Stomach (tissue), 9 donors: ENCODE results near the gene DZIP1L. TPM values are rescaled to one million over a fixed set of nuclear protein-coding genes. Genes with fewer than 3 reads are reported as not detected.
"Not testable (repeated sequence)": the region's sequence is repeated elsewhere in the genome, so short reads cannot be mapped to it uniquely, and the experiment has no call there.

Experiments
- DNase-seq, 2 donors: peaks; one replicate each; pipeline versions ENCODE4 v3.0.0 to v3.0.0-alpha.2; 2013 to 2019
- H3K27ac ChIP-seq, 5 donors: fragments of 200-600 bp in 4 of 5; sonication (generic) in 4 of 5; one replicate each; pipeline ENCODE4 v1.5.1; 2013 to 2019; ENCODE audit warnings: mild to moderate bottlenecking in 1 of 5, moderate library complexity in 1 of 5
- H3K27me3 ChIP-seq, 3 donors: fragments of 200-600 bp; sonication (generic); one replicate each; pipeline ENCODE4 v1.5.1; 2017 to 2019; ENCODE audit warnings: mixed run types in 1 of 3
- H3K36me3 ChIP-seq, 4 donors: fragments of 200-600 bp; sonication (generic); 1 replicate in 3 of 4; 2 replicates in 1 of 4; pipeline ENCODE4 v1.5.1; 2016 to 2019
- H3K4me1 ChIP-seq, 4 donors: fragments of 200-600 bp; sonication (generic); one replicate each; pipeline ENCODE4 v1.5.1; 2016 to 2019
- H3K4me3 ChIP-seq, 4 donors: fragments of 200-600 bp; sonication (generic) in 3 of 4; one replicate each; pipeline ENCODE4 v1.5.1; 2016 to 2019; ENCODE audit warnings: mild to moderate bottlenecking in 1 of 4
- H3K9me3 ChIP-seq, 4 donors: fragments of 200-600 bp; sonication (generic); one replicate each; pipeline ENCODE4 v1.5.1; 2016 to 2019
- CTCF ChIP-seq, 7 experiments: fragments of 450-650 bp in 4 of 7; fragments of 200-600 bp in 3 of 7; sonication (generic) in 3 of 7; IDR thresholded peaks; one replicate each; pipeline ENCODE4 v1.5.1; 2016 to 2019; ENCODE audit warnings: antibody characterized with exemption in 7 of 7, control low read depth in 2 of 7, mild to moderate bottlenecking in 1 of 7
- EP300 ChIP-seq: sonication (generic); formaldehyde crosslinking; IDR thresholded peaks from one replicate; pipeline ENCODE4 v1.6.1; 2017; ENCODE audit warnings: antibody characterized with exemption
- POLR2A ChIP-seq, 4 donors: fragments of 450-650 bp; IDR thresholded peaks; one replicate each; pipeline ENCODE4 v1.6.1; 2016; ENCODE audit warnings: antibody characterized with exemption in 4 of 4, control low read depth in 2 of 4, mild to moderate bottlenecking in 1 of 4, moderate library complexity in 1 of 4
- POLR2AphosphoS5 ChIP-seq, 3 donors: sonication (generic); formaldehyde crosslinking; IDR thresholded peaks; one replicate each; pipeline ENCODE4 v1.6.1; 2016; ENCODE audit warnings: antibody characterized with exemption in 3 of 3
- WGBS, 5 donors: extraction: QIAGEN DNeasy Blood & Tissue Kit in 3 of 5; methylation state at CpG; one replicate each; pipeline versions ENCODE4 v1.1.5 to v1.1.7; 2013 to 2018; 5-methylcytosine and 5-hydroxymethylcytosine counted together
- intact Hi-C: fragments of 100-400 bp; cut with DNase I; formaldehyde crosslinking; loops from one replicate; pipeline ENCODE4 v1.15.1; 2023; ENCODE audit warnings: low total_unique reads
- polyA plus RNA-seq, 3 donors: library from polyadenylated mRNA; stranded (reverse); fragments of 200-250 nt; gene quantifications; one replicate each; pipeline ENCODE4 v1.2.3, GENCODE V29; 2013
- total RNA-seq, 5 donors: library from RNA; depleted of rRNA; stranded (reverse); fragments of >200 nt; gene quantifications; one replicate each; pipeline versions ENCODE4 v1.1.0 to v1.2.3, GENCODE V29; 2014 to 2016
- donor health status: healthy with polysubstance abuse.
- donor health status: Bipolar disorder and iron deficiency.
- donor health status: healthy.

Gene DZIP1L
- total and polyA plus RNA-seq, 8 donors, result 0.29 to 41.9 (median 5.9) TPM

GRCh38 chr3:138154534-138154933, 39.1 kb upstream of the DZIP1L start:
- no peak for DNase-seq
- no peaks in the 10 kb centered on the region for H3K36me3 ChIP-seq
- peaks cover 0 to 8% (median 0%) of the 10 kb centered on the region in 4 donors for H3K9me3 ChIP-seq
- intact Hi-C loops, result no loop called here
- no peak overlapping the region for H3K4me3 ChIP-seq
- TF ChIP-seq POLR2AphosphoS5 (IDR thresholded peaks at IDR 0.05) (no peak), POLR2A (IDR thresholded peaks at IDR 0.05) (no peak), CTCF (IDR thresholded peaks at IDR 0.05) (no peak), EP300 (no peak)
- H3K4me1 ChIP-seq, result no peaks in the 10 kb centered on the region
- no peaks in the 10 kb centered on the region for H3K27me3 ChIP-seq
- no peak overlapping the region for H3K27ac ChIP-seq

- intact Hi-C loops, result no loop called here
- 35 to 50% (median 46%) methylated on average over 4 of the region's 4 CpGs for WGBS, 5 donors
- Histone ChIP-seq H3K27me3 (no peaks in the 10 kb centered on the region), H3K36me3 (no peaks in the 10 kb centered on the region), H3K4me3 (no peak overlapping the region), H3K4me1 (no peaks in the 10 kb centered on the region), H3K9me3 (peaks cover 0 to under 1% (median 0%) of the 10 kb centered on the region in 4 donors), H3K27ac (no peak overlapping the region)
- peak in 1 of 2 donors; percentile 17 for DNase-seq
- peak in 1 of 7 experiments; percentile 42 for TF ChIP-seq CTCF (IDR thresholded peaks at IDR 0.05)
- TF ChIP-seq POLR2AphosphoS5 (IDR thresholded peaks at IDR 0.05), result no peak
- TF ChIP-seq POLR2A (IDR thresholded peaks at IDR 0.05), result no peak
- TF ChIP-seq EP300, result no peak
Observed at GRCh38 chr3:138148503-138148902, 33.1 kb upstream of the DZIP1L start.

GRCh38 chr3:138142181-138142580, 26.8 kb upstream of the DZIP1L start:
- intact Hi-C loops, H3K9me3 ChIP-seq, H3K27ac ChIP-seq, DNase-seq, H3K27me3 ChIP-seq, H3K36me3 ChIP-seq, H3K4me3 ChIP-seq: not testable (repeated sequence)
- H3K4me1 ChIP-seq, result peaks cover 0 to 14% (median under 1%) of the 10 kb centered on the region in 4 donors
- WGBS, 5 donors, result 88 to 96% (median 89%) methylated on average over 3 of the region's 3 CpGs

GRCh38 chr3:138140940-138141339, 25.5 kb upstream of the DZIP1L start:
- Histone ChIP-seq H3K4me1 (peaks cover 0 to 26% (median 12%) of the 10 kb centered on the region in 4 donors), H3K27me3 (no peaks in the 10 kb centered on the region), H3K9me3 (peaks cover 0 to 5% (median 0%) of the 10 kb centered on the region in 4 donors), H3K4me3 (no peak overlapping the region), H3K36me3 (no peaks in the 10 kb centered on the region), H3K27ac (no peak overlapping the region)
- intact Hi-C loops, result no loop called here
- DNase-seq, result no peak
- TF ChIP-seq POLR2A (IDR thresholded peaks at IDR 0.05) (no peak), EP300 (no peak), CTCF (IDR thresholded peaks at IDR 0.05) (no peak)

GRCh38 chr3:138139691-138140090, 24.3 kb upstream of the DZIP1L start:
- TF ChIP-seq POLR2A (IDR thresholded peaks at IDR 0.05) (no peak), EP300 (no peak), POLR2AphosphoS5 (IDR thresholded peaks at IDR 0.05) (no peak), CTCF (IDR thresholded peaks at IDR 0.05) (no peak)
- intact Hi-C loops, result no loop called here
- H3K4me3 ChIP-seq, result no peak overlapping the region
- no peaks in the 10 kb centered on the region for H3K36me3 ChIP-seq
- no peak overlapping the region for H3K27ac ChIP-seq
- H3K27me3 ChIP-seq, result no peaks in the 10 kb centered on the region
- H3K9me3 ChIP-seq, result peaks cover 0 to 5% (median 0%) of the 10 kb centered on the region in 4 donors
- 38 to 86% (median 44%) methylated on average over 2 of the region's 2 CpGs for WGBS, 5 donors
- H3K4me1 ChIP-seq, result peaks cover 0 to 39% (median 17%) of the 10 kb centered on the region in 4 donors
- no peak for DNase-seq
